ENCODE measurements around the gene IL15.

DNA sequence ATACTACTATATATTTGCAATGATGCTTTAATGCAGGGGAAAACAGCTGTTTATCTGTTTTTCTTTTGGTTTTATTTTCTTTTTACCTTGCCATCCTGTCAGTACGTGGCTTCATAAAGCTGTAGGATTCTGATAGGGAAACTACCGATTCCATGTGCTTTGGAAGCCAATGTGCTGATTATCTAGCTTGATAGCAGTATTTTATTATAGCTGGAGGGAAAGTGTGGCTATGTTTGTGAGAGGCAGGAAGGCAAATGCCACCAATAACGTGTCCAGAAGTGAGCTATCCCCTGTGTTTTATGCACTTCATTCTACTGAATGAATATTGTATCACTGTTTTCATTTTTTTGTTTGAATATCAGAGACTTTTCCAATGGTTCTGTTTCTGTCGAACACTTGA lies 43.7 kb downstream of the IL15 start:
- TF ChIP-seq, protein P1, sequence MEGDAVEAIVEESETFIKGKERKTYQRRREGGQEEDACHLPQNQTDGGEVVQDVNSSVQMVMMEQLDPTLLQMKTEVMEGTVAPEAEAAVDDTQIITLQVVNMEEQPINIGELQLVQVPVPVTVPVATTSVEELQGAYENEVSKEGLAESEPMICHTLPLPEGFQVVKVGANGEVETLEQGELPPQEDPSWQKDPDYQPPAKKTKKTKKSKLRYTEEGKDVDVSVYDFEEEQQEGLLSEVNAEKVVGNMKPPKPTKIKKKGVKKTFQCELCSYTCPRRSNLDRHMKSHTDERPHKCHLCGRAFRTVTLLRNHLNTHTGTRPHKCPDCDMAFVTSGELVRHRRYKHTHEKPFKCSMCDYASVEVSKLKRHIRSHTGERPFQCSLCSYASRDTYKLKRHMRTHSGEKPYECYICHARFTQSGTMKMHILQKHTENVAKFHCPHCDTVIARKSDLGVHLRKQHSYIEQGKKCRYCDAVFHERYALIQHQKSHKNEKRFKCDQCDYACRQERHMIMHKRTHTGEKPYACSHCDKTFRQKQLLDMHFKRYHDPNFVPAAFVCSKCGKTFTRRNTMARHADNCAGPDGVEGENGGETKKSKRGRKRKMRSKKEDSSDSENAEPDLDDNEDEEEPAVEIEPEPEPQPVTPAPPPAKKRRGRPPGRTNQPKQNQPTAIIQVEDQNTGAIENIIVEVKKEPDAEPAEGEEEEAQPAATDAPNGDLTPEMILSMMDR (IDR thresholded peaks at IDR 0.05) = no peak
- TF ChIP-seq, protein P2, sequence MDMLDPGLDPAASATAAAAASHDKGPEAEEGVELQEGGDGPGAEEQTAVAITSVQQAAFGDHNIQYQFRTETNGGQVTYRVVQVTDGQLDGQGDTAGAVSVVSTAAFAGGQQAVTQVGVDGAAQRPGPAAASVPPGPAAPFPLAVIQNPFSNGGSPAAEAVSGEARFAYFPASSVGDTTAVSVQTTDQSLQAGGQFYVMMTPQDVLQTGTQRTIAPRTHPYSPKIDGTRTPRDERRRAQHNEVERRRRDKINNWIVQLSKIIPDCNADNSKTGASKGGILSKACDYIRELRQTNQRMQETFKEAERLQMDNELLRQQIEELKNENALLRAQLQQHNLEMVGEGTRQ (CRISPR knock-in tag; IDR thresholded peaks at IDR 0.05) = no peak
- TF ChIP-seq, protein P3, sequence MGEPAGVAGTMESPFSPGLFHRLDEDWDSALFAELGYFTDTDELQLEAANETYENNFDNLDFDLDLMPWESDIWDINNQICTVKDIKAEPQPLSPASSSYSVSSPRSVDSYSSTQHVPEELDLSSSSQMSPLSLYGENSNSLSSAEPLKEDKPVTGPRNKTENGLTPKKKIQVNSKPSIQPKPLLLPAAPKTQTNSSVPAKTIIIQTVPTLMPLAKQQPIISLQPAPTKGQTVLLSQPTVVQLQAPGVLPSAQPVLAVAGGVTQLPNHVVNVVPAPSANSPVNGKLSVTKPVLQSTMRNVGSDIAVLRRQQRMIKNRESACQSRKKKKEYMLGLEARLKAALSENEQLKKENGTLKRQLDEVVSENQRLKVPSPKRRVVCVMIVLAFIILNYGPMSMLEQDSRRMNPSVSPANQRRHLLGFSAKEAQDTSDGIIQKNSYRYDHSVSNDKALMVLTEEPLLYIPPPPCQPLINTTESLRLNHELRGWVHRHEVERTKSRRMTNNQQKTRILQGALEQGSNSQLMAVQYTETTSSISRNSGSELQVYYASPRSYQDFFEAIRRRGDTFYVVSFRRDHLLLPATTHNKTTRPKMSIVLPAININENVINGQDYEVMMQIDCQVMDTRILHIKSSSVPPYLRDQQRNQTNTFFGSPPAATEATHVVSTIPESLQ (CRISPR knock-in tag; IDR thresholded peaks at IDR 0.05) = no peak
- TF ChIP-seq, protein P4, sequence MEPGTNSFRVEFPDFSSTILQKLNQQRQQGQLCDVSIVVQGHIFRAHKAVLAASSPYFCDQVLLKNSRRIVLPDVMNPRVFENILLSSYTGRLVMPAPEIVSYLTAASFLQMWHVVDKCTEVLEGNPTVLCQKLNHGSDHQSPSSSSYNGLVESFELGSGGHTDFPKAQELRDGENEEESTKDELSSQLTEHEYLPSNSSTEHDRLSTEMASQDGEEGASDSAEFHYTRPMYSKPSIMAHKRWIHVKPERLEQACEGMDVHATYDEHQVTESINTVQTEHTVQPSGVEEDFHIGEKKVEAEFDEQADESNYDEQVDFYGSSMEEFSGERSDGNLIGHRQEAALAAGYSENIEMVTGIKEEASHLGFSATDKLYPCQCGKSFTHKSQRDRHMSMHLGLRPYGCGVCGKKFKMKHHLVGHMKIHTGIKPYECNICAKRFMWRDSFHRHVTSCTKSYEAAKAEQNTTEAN (CRISPR knock-in tag; IDR thresholded peaks at IDR 0.05) = no peak
- TF ChIP-seq, protein P5, sequence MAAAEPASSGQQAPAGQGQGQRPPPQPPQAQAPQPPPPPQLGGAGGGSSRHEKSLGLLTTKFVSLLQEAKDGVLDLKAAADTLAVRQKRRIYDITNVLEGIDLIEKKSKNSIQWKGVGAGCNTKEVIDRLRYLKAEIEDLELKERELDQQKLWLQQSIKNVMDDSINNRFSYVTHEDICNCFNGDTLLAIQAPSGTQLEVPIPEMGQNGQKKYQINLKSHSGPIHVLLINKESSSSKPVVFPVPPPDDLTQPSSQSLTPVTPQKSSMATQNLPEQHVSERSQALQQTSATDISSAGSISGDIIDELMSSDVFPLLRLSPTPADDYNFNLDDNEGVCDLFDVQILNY (CRISPR knock-in tag; IDR thresholded peaks at IDR 0.05) = no peak
- TF ChIP-seq NFYB (CRISPR knock-in tag; conservative IDR thresholded peaks at IDR 0.05; ENCODE audit: low read depth) = no peak
